ENCODE results near the gene GALNT12. TPM values are rescaled to one million over a fixed set of nuclear protein-coding genes. Genes with fewer than 3 reads are reported as not detected.

The GALNT12 gene
- total and polyA plus RNA-seq, 2 donors (not counting 1 experiment from before 2014, with no cell fraction given) = 3.2 to 4.5 TPM

- H3K27me3 Mint-ChIP-seq = no peaks in the 10 kb centered on the region
- Histone ChIP-seq H4K20me1 (ENCODE audit: control insufficient read depth, insufficient read depth, low read length, poor library complexity, severe bottlenecking) (no peaks in the 10 kb centered on the region), H3K27ac (ENCODE audit: low read length in 2 of 2) (no peak overlapping the region), H3K36me3 (replicated peaks in 1 of 2; ENCODE audit: control extremely low read depth in 1 of 2, control insufficient read depth in 1 of 2, extremely low read depth in 1 of 2, insufficient read depth in 2 of 2, low read length in 1 of 2) (peaks cover 0 to 21% of the 10 kb centered on the region in 2 experiments), H3K4me3 (ENCODE audit: control extremely low read depth in 1 of 5, extremely low read depth in 1 of 5, insufficient read depth in 1 of 5, low read depth in 2 of 5, low read length in 4 of 5) (no peak overlapping the region), H3K9ac (ENCODE audit: low read length) (no peak overlapping the region), H2AFZ (ENCODE audit: insufficient read depth, low read depth, low read length, poor library complexity, severe bottlenecking) (no peak overlapping the region), H3K4me1 (ENCODE audit: control insufficient read depth in 2 of 2, insufficient read depth in 2 of 2, low read length in 2 of 2) (no peaks in the 10 kb centered on the region), H3K27me3 (replicated peaks in 1 of 4; ENCODE audit: control extremely low read depth in 1 of 4, control insufficient read depth in 3 of 4, insufficient read depth in 4 of 4, low read length in 3 of 4) (no peaks in the 10 kb centered on the region), H3K79me2 (ENCODE audit: control insufficient read depth, insufficient read depth, low read length) (no peaks in the 10 kb centered on the region), H3K9me3 (ENCODE audit: control extremely low read depth in 1 of 3, control insufficient read depth in 2 of 3, insufficient read depth in 1 of 3, low read length in 2 of 3) (no peaks in the 10 kb centered on the region), H3K4me2 (replicated peaks; ENCODE audit: low read depth, low read length, poor library complexity, severe bottlenecking) (no peak overlapping the region)
- no peaks in the 10 kb centered on the region for H3K4me1 Mint-ChIP-seq
- H3K9me3 Mint-ChIP-seq (ENCODE audit: insufficient read depth) = no peaks in the 10 kb centered on the region
- no peak for ATAC-seq (ENCODE audit: low read depth)
- no peak for DNase-seq
- TF ChIP-seq CTCF (IDR thresholded peaks at IDR 0.05) (no peak), EZH2 (IDR thresholded peaks at IDR 0.05; ENCODE audit: borderline replicate concordance, insufficient read depth, low read depth, low read length, poor library complexity, severe bottlenecking) (no peak)
- ChIA-PET CTCF (interaction anchor here (3.1 kb wide), 1 partner anchor 9 kb away, joined by 12 read pairs; no protein-coding TSS in a partner anchor), POLR2A (no interaction called here)
- no peak overlapping the region for H3K27ac Mint-ChIP-seq
- intact Hi-C loops (cut with micrococcal nuclease) = no loop called here
- no peak overlapping the region for H3K4me3 Mint-ChIP-seq
- WGBS (ENCODE audit: insufficient coverage) = 100% methylated on average over 1 of the region's 2 CpGs
Measured at GRCh38 chr9:98766586-98766985, 40.9 kb upstream of the GALNT12 start.

GRCh38 chr9:98767196-98767595 is 40.3 kb upstream of the GALNT12 start:
- ChIA-PET POLR2A (no interaction called here), CTCF (interaction anchor here (3.1 kb wide), 1 partner anchor 8 kb away, joined by 12 read pairs; no protein-coding TSS in a partner anchor)
- Histone ChIP-seq H3K4me1 (ENCODE audit: control insufficient read depth in 2 of 2, insufficient read depth in 2 of 2, low read length in 2 of 2) (no peaks in the 10 kb centered on the region), H3K9me3 (ENCODE audit: control extremely low read depth in 1 of 3, control insufficient read depth in 2 of 3, insufficient read depth in 1 of 3, low read length in 2 of 3) (no peaks in the 10 kb centered on the region), H4K20me1 (ENCODE audit: control insufficient read depth, insufficient read depth, low read length, poor library complexity, severe bottlenecking) (no peaks in the 10 kb centered on the region), H3K36me3 (replicated peaks in 1 of 2; ENCODE audit: control extremely low read depth in 1 of 2, control insufficient read depth in 1 of 2, extremely low read depth in 1 of 2, insufficient read depth in 2 of 2, low read length in 1 of 2) (peaks cover 0 to 25% of the 10 kb centered on the region in 2 experiments), H3K79me2 (ENCODE audit: control insufficient read depth, insufficient read depth, low read length) (no peaks in the 10 kb centered on the region), H3K4me2 (replicated peaks; ENCODE audit: low read depth, low read length, poor library complexity, severe bottlenecking) (no peak overlapping the region), H2AFZ (ENCODE audit: insufficient read depth, low read depth, low read length, poor library complexity, severe bottlenecking) (no peak overlapping the region), H3K27ac (ENCODE audit: low read length in 2 of 2) (no peak overlapping the region), H3K4me3 (ENCODE audit: control extremely low read depth in 1 of 5, extremely low read depth in 1 of 5, insufficient read depth in 1 of 5, low read depth in 2 of 5, low read length in 4 of 5) (no peak overlapping the region), H3K9ac (ENCODE audit: low read length) (no peak overlapping the region), H3K27me3 (replicated peaks in 1 of 4; ENCODE audit: control extremely low read depth in 1 of 4, control insufficient read depth in 3 of 4, insufficient read depth in 4 of 4, low read length in 3 of 4) (no peaks in the 10 kb centered on the region)
- no peak for ATAC-seq (ENCODE audit: low read depth)
- TF ChIP-seq CTCF (IDR thresholded peaks at IDR 0.05) = no peak
- no peak for TF ChIP-seq EZH2 (IDR thresholded peaks at IDR 0.05; ENCODE audit: borderline replicate concordance, insufficient read depth, low read depth, low read length, poor library complexity, severe bottlenecking)
- Mint-ChIP-seq H3K27me3 (no peaks in the 10 kb centered on the region), H3K4me1 (no peaks in the 10 kb centered on the region), H3K4me3 (no peak overlapping the region), H3K9me3 (ENCODE audit: insufficient read depth) (no peaks in the 10 kb centered on the region), H3K27ac (no peak overlapping the region)
- 96% methylated on average over 2 of the region's 3 CpGs for WGBS (ENCODE audit: insufficient coverage)
- intact Hi-C loops (cut with micrococcal nuclease) = no loop called here
- DNase-seq = no peak
